Astrocyte of the spinal cord (primary cell): ENCODE data around the gene GPC1.

ENCODE experiments used
- DNase-seq: peaks from one replicate; pipeline ENCODE4 v3.0.0; 2011; ENCODE audit warnings: low read depth, low spot score
- H3K4me3 ChIP-seq: 2 replicates; pipeline ENCODE4 v1.5.1; 2011; ENCODE audit warnings: low read depth, mild to moderate bottlenecking, low read length, moderate library complexity
- in situ Hi-C: cut with HindIII; loops from 2 replicates; pipeline ENCODE4 v1.10.0; 2017; ENCODE audit warnings: low sequenced_read_pairs
- TF ChIP-seq, protein P1 (sequence below): IDR thresholded peaks from 2 replicates; pipeline ENCODE4 v1.5.1; 2012; ENCODE audit warnings: low read depth, mild to moderate bottlenecking, low read length, inconsistent platforms

Gene GPC1

DNA sequence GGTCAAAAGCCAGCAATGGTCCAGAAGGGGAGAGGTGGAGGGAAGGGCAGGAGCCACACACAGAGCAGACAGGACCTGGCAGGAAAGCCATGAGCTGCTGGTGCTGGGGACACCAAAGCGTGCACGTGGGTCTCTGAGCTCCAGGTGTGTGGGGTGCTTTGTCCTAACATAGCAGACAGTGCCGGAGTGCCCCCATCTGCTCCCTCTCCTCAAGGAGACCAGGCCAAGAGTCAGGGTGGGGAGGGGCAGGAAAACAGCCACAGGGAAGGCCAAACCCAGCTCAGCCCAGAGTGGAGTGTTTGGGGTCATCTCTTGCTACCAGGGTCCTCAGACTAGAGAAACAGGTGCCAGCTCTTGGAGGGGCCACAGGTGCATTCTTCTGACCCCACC lies 4.2 kb upstream of the GPC1 start:
- DNase-seq: no peak
- no peak overlapping the region for H3K4me3 ChIP-seq
- in situ Hi-C loops: no loop called here
- TF ChIP-seq, protein P1, sequence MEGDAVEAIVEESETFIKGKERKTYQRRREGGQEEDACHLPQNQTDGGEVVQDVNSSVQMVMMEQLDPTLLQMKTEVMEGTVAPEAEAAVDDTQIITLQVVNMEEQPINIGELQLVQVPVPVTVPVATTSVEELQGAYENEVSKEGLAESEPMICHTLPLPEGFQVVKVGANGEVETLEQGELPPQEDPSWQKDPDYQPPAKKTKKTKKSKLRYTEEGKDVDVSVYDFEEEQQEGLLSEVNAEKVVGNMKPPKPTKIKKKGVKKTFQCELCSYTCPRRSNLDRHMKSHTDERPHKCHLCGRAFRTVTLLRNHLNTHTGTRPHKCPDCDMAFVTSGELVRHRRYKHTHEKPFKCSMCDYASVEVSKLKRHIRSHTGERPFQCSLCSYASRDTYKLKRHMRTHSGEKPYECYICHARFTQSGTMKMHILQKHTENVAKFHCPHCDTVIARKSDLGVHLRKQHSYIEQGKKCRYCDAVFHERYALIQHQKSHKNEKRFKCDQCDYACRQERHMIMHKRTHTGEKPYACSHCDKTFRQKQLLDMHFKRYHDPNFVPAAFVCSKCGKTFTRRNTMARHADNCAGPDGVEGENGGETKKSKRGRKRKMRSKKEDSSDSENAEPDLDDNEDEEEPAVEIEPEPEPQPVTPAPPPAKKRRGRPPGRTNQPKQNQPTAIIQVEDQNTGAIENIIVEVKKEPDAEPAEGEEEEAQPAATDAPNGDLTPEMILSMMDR: no peak

DNA sequence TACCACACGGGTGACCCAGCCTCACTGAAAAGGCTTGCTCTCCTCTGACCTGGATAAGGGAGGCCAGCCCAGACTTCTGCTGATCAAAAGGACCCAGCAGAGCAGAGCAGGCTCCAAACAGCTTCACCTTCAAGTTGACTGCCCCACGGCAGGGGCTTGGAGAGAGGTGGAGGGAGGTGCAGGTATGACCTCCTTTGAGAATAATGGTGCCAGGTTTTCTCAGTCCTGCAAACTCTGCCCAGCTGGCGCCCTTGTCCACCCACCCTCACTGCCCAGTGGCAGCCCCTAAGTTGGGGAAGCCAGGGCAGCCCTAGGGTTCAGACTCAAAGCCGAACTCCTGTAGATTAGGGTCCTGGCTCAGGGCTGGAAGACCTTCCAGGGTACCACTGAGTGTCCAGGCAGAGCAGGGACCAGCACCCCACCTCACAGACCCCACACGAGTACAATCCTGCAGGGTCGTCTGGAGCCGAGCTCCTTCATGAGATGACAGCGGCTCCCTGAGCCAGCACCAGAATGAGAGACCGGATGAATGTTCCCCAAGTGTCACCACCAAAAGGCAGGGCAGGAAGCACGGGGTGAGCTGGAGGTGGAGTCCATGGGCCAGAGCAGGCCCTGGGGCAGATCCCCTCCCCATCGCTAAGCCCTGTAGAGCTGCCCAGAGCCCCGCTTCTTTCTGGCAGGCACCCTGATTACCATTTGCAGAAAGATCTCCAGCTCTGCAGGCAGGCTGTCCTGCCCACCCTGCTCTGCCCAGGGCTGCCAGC lies 3.6 kb upstream of the GPC1 start:
- in situ Hi-C loops: no loop called here
- no peak for DNase-seq
- H3K4me3 ChIP-seq: no peak overlapping the region
- TF ChIP-seq, protein P1: no peak

DNA sequence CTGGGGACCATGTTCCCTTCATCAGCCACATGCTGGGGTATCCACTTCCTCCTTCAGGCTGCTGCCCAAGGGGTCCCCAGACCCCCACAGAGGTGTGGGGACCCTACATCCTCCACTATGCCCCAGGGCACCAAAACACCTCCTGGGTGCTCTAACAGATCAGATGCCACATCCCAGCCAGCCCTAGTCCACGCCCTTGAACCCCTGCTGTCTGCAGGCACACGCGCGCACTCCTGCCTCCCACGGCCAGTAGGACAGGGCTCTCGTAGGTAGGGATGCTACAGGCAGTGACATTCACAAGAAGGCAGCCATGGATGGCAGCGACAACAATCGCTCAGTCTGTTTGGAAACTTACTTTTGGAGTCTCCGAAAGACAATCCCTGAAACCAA lies 3.0 kb upstream of the GPC1 start:
- in situ Hi-C loops: no loop called here
- H3K4me3 ChIP-seq: no peak overlapping the region
- TF ChIP-seq, protein P1: no peak
- no peak for DNase-seq

DNA sequence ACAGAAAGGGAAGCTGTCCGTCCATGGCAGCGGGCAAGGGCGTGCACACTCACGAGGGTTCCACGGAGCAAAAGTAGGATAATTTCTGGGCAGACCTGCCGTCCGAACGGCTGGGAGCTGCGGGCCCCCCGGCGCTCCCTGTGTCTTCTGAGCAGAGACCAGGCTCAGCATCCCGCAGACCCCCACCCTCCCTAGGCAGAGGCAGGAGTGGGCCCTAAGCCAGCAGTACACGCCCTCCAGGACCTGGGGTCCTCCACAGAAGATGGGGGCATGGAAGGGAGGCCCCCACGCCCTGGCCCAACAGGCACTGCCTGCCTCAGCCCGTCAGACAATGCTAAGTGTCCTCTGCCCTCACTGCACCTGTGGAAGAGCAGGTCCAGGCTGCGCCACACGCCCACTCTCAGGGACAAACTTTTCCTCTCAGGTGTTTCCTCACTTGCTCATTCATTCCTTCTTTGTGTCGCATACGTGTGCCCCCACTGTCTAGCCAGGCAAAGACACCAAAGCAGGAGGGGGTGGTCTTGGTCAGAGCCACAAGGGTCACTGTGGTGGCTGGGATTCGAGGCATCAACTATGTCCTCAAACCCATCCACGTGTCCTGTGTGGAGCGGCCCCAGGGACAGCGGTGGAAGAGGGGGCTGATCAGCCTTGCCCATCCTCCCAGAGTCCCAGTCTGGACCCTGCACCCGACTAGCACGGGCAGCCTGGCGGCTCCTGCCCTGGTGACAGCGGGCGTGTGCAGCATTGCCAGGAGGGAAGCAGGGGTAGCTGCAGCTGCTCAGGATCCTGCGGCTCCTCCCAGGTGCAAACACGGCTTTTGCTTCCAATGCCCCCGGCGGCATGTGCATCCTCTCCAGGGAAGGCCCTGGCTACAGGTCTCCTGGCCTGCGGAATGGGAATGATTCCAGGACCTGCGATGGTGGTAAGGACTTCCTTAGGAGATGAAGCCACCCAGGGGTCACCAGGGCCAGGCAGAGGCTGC lies 2.4 kb upstream of the GPC1 start:
- H3K4me3 ChIP-seq: no peak overlapping the region
- TF ChIP-seq, protein P1: no peak
- in situ Hi-C loops: no loop called here
- no peak for DNase-seq

DNA sequence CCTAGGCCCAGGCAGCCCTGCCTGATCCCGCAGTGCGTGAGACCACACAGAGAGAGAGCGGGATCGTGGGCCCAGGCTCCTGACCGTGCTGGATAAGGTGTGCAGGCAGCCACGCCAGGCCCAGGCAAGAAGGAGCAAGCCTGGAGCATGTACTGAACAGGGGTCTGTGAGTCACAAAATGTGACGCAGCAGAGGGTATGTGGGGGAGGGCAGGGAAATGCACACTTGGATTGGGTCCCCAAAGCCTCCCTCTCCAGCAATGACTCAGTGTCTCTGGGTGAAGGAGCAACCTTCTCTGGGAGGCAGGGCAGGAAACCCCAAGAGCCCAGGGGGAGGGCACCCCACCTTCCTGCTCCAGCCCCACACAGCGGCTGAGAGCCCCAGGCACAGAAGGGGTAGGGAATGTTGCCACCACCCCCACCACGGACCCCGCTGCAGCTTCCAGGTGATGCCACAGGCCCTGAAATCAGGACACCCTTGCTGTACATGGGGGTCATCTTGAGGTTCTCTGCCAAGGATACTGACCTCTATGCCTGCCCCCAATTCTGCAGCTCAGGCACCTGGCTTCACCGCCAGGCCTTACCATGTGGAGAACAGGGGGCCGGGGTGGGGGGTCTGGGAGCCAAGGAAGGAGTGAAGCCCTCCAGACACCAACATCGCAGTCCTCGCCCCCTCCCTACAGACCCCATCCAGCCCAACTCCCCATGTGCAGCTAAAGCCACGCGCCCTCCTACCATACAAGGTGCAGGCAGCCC lies 1.3 kb upstream of the GPC1 start:
- TF ChIP-seq, protein P1: no peak
- peak; percentile 92 for DNase-seq
- in situ Hi-C loops: no loop called here
- H3K4me3 ChIP-seq: peak overlapping the region; percentile 46

DNA sequence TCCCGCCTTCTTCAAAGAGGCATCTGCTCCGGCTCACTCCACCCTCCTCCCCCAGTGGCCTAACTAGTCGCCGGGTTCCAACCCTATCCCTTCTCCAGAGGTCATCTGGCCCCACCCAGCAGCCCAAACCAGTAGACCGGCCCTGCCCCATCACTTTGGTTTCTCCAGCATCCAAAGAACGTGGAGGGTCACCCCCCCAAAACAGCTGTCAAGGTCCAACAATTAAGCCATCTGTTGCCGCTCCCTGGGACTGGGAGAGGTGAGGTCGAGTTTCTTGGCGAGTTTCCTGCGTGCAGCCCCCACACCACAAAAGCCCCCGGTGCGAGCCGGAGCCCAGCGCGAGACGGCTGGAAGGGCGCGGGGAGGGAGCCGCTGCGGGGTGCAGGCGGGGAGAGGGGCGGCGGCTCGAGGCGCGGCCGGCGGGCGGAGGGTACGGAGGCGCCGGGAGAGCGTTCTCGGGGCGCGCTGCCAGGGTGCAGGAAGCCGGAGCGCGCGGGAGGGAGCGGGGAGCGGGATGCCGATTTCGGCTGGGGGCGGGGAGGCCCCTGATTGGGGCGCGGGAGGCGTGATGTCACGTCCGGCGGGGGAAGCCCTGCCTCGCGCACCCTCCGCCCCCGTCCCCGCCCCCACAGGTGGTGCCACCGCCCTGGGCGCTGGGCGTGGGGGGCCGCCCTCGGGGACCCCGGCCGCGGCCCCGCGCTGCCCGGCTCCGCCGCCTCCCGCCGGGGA lies 571 bp upstream of the GPC1 start:
- in situ Hi-C loops: no loop called here
- peak; percentile 89 for DNase-seq
- TF ChIP-seq, protein P1: no peak
- peak overlapping the region; percentile 46 for H3K4me3 ChIP-seq
